GM19023 (cell line): ENCODE results near the gene CEP250.
"Not testable (repeated sequence)": the region's sequence is repeated elsewhere in the genome, so short reads cannot be mapped to it uniquely, and the experiment has no call there.

ENCODE experiments used
- ATAC-seq: cut with Tn5 transposase; IDR thresholded peaks from one replicate; pipeline ENCODE4 v1.9.1; 2021; ENCODE audit warnings: mild to moderate bottlenecking, moderate library complexity; ENCODE audit not compliant: unreplicated experiment

CEP250 gene

GRCh38 chr20:35449855-35450254 lies 5.5 kb upstream of the CEP250 start:
- not testable (repeated sequence) for ATAC-seq

GRCh38 chr20:35451295-35451694 lies 4.1 kb upstream of the CEP250 start:
- no peak for ATAC-seq

- ATAC-seq = no peak
Measured at GRCh38 chr20:35453647-35454046, 1.8 kb upstream of the CEP250 start.

- not testable (repeated sequence) for ATAC-seq
Measured at GRCh38 chr20:35456700-35457099, 1.3 kb downstream of the CEP250 start.

GRCh38 chr20:35457539-35457938 lies 2.1 kb downstream of the CEP250 start:
- not testable (repeated sequence) for ATAC-seq

- ATAC-seq = no peak
Measured at GRCh38 chr20:35458388-35458787, 3.0 kb downstream of the CEP250 start.

GRCh38 chr20:35461620-35462019 lies 6.2 kb downstream of the CEP250 start:
- no peak for ATAC-seq

GRCh38 chr20:35462351-35462750 lies 7.0 kb downstream of the CEP250 start:
- ATAC-seq = no peak

- no peak for ATAC-seq
Measured at GRCh38 chr20:35463455-35464300, 8.3 kb downstream of the CEP250 start.

GRCh38 chr20:35465976-35466375 lies 10.6 kb downstream of the CEP250 start:
- ATAC-seq = no peak

GRCh38 chr20:35466856-35467255 lies 11.5 kb downstream of the CEP250 start:
- no peak for ATAC-seq

- no peak for ATAC-seq
Measured at GRCh38 chr20:35467339-35468224, 12.2 kb downstream of the CEP250 start.

GRCh38 chr20:35468671-35469334 lies 13.4 kb downstream of the CEP250 start:
- no peak for ATAC-seq

GRCh38 chr20:35472209-35472608 lies 16.8 kb downstream of the CEP250 start:
- ATAC-seq = no peak

GRCh38 chr20:35473684-35474083 lies 18.3 kb downstream of the CEP250 start:
- no peak for ATAC-seq

- ATAC-seq = no peak
Measured at GRCh38 chr20:35474303-35474871, 19.0 kb downstream of the CEP250 start.

- no peak for ATAC-seq
Measured at GRCh38 chr20:35476288-35476687, 20.9 kb downstream of the CEP250 start.

GRCh38 chr20:35478804-35479472 lies 23.5 kb downstream of the CEP250 start:
- ATAC-seq = no peak

- ATAC-seq = no peak
Measured at GRCh38 chr20:35479798-35480197, 24.4 kb downstream of the CEP250 start.

- ATAC-seq = no peak
Measured at GRCh38 chr20:35487479-35487878, 32.1 kb downstream of the CEP250 start.
